Fibroblast of skin of back (primary cell): ENCODE results near the gene CACNA1G.
A peak's percentile ranks its signal among the peaks of the same experiment; 100 is the strongest.

Source experiments
- DNase-seq: peaks from one replicate; pipeline ENCODE4 v3.0.0-alpha.2; 2013

The CACNA1G gene

DNA sequence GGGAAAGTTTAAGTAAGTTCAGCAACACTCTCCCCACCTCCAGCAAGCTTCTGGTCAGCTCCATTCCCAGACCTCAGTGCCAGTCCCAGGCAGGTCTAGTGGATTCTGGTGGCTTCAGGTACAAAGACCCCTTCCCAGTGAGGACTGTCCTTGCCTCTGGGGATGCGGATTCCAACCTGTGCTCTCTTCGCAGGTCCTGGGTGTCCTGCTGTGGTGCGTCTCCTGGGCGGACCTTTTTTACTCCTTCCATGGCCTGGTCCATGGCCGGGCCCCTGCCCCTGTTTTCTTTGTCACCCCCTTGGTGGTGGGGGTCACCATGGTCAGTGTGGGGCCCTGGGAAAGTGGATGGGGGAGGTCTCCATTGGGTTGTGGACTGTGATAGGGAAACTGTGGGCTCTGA is 96.0 kb downstream of the CACNA1G start:
- DNase-seq, result no peak

DNA sequence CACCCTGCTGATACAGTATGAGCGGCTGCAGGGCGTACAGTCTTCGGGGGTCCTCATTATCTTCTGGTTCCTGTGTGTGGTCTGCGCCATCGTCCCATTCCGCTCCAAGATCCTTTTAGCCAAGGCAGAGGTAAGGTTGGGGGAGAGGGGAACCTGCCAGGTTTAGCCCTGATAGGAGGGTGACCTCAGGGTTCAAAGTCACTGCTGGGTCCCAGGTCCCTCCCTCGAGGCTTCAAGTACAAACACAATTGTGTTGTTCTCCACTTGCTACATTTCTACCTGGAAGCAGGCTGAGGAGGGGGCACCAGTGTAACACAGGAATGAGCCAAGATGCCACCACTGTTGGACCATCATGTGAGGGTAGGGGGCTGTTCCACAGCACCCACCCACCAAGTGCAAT is 96.5 kb downstream of the CACNA1G start:
- DNase-seq, result no peak

DNA sequence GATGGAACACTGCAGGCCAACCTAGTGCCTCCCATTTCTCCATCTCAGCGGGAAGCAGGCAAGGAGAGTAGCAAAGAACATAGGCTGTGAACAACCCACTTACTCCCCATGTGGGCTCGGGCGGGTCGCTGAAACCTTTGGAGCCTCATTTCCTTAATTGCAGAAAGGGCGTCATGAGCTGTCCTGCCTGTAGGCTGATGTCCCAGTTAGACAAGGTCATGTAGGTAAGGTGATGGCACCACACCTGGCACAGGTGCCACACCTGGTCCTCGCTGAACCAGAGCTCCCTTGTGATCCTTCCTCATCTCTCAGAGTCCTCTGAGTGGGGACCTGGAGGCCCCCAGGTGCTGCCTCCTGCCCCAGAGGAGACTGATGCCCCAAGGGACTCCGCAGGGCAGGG is 97.1 kb downstream of the CACNA1G start:
- DNase-seq, result no peak

DNA sequence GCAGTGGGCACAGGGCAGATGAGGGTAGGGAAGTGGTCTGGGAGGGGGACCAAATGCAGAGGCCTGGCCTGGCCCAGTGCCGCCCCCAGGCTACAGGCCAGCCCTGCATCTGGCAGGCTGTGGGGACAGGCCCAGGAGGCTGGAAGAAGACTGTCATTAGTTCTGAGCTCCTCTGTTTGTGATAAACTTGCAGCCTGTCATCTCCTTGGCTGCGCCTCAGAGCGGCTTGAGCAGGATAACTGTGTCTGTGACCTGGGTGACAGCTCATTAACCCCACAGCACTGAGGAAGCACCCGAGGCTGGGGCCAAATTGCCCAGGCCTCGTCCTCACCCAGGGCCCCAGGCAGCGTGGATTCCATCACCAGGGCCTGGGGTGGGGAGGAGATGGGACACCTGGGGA is 98.1 kb downstream of the CACNA1G start:
- DNase-seq, result no peak

DNA sequence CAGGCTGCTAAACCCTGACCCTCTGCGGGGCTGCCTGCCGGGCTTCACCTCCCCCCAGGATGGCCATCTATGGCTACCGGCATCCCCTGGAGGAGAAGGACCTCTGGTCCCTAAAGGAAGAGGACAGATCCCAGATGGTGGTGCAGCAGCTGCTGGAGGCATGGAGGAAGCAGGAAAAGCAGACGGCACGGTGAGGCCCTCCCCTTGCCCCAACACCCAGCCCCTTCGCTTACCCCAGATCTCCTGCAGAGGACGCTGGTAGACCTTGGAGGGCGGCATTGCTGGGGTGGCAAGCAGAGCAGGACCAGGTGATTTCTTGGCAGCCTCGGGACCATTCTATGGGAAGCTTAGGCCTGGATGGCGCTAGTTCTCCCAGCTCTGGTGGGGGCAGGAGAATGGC is 98.7 kb downstream of the CACNA1G start:
- no peak for DNase-seq

DNA sequence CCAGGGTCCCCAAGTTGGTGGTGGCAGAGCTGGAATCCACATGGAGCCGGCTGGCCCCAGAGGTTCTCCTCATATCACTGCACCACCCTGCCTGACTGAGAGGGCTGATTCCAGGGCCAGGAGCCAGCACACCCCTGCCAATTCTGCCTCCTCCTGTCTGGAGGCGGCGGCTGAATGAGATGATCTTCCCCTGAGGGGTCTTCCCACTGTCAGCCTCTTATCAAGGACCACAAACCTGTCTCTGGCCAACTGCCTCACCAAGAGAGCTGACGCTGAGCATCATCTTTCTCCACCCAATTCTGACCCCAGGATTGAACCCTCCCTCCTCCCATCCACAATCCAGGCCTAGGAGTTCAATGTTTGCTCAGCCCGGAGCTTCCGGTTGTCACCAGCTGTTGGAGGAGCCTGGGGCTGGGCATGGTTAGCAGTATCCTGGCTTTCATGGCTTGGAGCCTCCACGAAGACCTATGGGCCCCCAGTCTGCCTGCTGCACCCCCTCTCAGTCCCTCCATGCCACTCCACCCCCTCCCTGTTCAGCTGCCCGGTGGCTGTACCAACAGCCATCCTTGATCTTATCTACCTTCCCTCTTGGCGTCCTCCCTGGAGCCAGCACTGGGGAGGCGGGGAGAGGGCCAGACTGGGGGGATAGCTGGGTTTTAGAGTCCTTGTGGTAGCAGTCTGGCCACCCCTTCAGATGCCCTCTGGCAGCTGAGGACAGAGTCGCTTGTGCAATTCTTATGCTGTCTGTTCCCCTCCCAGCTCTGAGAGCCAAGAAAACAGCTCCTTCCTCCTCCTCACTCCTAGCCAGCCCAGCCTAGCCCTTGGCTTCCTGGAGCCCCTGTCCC is 99.7 kb downstream of the CACNA1G start:
- peak; percentile 25 for DNase-seq

DNA sequence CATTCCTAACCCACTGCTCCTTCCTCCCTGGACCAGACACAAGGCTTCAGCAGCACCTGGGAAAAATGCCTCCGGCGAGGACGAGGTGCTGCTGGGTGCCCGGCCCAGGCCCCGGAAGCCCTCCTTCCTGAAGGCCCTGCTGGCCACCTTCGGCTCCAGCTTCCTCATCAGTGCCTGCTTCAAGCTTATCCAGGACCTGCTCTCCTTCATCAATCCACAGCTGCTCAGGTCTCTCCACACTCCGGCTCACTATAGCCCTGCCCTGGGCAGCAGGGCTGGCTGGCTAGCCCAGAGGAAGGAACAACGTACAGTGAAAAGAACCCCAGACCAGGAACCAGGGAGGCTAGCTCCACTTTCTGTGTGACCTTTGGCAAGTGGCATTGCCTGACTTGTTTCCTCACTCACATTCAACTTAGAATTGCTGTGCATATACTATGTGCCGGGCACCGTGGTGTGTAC is 100.4 kb downstream of the CACNA1G start:
- no peak for DNase-seq

DNA sequence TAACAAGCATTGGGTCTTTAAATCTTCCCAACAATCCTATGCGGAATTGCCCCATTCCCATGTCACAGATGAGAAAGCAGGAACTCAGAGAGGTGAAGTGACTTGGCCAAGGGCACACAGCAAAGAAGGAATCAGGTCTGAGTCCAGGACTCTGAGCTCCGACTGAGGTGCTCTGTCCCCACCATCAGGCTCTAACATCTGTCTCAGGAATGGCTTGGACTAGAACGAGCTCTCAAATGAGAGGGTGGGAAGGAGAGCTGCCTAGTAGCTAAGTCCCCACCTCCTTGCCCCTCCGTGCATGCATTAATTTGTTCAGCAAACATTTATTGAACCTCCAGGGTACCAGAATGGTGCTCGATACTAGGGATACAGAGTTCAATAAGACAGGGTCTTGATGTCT is 100.8 kb downstream of the CACNA1G start:
- no peak for DNase-seq

DNA sequence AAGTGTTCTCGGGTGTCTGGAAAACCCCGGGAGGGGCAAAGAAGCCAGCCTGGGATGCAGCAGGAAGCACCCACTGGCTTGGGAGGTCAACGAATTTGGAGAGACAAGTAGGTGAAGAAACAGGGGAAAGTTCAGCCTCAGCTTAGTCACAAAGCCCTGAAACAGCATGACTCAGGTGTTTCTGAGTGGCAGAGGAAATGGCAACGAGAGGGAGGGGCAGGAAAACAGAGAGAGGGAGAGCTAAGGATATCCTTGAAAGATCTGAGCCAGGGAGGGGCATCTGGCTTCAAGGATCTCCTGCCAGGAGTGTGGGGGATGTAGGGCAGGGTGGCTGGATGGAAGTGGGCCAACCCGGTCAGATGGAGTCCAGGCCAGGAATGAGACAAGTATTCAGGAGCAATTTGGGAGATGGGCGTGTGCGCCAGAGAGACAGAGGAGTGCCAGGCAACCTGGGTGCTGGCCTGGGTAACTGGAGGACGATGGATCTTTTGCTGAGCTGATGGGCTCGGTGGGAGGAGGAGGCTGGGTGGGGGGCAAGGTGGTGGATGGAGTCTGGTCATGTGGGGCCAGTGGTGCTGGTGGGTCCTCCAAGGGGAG is 101.4 kb downstream of the CACNA1G start:
- DNase-seq, result peak; percentile 85

DNA sequence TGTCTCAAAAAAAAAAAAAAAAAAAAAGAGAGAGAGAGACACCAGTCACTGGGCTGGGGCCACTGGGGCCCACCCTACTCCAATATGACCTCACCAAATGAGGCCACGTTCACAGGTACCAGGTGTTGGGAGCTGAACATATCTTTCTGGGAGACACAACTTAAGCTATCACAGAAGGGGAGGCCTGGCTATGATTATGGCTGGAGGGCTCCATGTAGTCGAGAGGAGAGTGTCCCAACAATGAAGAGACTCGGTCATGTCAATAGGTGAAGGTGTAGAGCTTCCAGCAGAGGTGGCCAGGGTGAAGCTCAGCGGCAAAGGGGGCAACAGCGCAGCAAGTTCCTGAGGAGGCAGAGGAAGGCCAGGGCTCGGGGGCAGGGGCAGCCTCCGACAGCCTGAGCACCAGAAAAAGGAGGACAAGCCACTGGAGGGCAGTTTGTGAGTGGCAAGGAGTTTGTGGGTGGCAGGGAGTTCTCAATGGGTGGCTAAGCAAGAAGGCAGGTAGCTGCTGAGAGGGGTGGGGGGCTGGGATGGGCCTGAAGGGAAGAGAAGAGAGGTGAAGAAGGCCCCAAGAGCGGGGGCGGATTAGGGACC is 102.2 kb downstream of the CACNA1G start:
- no peak for DNase-seq

DNA sequence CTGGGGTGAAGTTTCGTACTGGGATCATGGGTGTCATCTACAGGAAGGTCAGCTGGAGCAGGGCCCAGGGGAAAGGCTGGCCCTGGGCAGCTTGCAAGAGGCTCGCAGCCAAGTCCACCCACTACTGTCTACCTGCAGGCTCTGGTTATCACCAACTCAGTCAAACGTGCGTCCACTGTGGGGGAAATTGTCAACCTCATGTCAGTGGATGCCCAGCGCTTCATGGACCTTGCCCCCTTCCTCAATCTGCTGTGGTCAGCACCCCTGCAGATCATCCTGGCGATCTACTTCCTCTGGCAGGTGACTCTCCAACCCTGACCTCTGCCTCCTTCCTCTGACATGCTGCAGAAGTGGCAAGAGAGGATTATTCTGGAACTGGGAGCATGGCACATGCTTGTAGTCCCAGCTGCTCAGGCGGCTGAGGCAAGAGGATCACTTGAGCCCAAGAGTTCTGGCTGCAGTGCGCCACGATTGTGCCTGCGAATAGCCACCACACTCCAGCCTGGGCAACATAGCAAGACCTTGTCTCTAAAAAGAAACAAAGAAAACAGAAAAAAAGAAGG is 103.4 kb downstream of the CACNA1G start:
- no peak for DNase-seq

DNA sequence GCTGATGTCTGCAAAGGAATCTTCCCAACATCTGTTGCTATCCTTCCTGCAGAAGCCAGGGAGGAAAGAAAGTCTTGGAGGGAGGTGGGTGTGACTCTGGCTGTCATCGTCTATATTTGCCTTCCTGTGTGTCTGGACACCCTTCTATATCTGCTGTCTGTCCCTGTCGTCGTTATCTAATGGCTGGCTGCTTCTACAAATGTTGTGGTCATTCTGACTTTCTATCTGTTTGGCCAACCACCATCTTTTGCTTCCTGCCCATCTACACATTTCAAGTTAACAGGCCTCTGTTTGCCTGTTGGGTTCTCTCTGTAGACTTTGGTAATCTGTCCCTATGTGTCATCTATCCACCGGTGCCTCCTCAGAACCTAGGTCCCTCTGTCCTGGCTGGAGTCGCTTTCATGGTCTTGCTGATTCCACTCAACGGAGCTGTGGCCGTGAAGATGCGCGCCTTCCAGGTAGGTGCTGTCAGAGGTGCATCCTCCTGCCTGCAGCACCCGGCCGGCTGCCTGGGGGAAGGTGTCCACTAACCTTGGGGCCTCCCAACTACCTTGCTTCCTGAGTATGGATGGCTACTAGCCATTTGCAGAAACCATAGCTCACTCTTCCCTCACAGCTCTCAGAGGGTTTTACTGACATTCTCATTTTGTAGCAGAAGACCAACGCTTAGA is 104.4 kb downstream of the CACNA1G start:
- no peak for DNase-seq

DNA sequence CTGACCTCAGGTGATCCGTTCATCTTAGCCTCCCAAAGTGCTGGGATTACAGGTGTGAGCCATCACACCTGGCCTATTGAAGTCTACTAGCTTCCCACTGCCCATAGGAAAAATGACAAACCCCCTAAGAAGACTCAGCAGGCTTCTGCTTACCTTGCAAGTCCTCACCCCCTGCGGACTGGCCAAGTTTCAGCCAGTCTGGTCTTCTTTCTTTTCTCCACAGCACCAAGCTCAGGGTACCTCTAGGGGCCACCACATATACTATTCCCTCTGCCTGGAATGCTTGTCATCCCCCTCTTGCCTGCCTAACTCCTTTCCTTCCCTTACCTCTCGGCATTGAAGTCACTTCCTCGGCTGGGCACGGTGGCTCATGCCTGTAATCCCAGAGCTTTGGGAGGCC is 105.3 kb downstream of the CACNA1G start:
- DNase-seq, result no peak

DNA sequence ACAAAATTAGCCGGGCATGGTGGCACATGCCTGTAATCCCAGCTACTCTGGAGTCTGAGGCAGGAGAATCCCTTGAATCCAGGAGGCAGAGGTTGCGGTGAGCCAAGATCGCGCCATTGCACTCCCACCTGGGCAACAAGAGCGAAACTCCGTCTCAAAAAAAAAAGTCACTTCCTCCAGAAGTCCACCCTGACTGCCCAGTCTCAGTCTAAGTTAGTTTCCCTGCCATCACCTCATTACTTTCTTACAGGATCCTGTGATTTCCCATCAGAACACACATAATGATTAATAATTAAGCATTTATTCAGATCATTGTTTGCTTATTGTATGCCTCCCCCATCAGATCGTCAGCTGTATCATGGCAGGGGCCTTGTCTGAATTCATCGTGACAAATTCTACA is 105.8 kb downstream of the CACNA1G start:
- DNase-seq, result no peak

DNA sequence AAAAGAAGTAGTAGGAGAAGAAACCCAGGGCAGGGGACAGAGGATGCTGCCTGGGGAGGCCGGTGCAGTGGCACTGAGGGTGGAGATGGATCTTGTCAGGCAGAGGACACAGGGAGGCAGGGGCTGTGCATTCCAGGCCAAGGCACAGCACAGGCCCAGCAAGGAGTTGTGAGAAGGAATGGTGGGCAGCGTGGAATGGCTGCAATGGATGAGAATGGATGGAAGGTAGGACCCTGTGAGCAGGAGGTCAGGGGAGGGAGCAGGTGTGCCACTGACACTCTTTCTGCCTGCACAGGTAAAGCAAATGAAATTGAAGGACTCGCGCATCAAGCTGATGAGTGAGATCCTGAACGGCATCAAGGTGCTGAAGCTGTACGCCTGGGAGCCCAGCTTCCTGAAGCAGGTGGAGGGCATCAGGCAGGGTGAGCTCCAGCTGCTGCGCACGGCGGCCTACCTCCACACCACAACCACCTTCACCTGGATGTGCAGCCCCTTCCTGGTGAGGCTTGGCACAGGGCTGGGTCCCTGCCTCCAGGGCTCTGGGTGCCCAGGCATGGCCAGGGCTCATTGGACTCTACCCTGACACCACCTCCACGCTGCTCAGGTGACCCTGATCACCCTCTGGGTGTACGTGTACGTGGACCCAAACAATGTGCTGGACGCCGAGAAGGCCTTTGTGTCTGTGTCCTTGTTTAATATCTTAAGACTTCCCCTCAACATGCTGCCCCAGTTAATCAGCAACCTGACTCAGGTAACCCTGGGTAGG is 106.9 kb downstream of the CACNA1G start:
- DNase-seq, result no peak

DNA sequence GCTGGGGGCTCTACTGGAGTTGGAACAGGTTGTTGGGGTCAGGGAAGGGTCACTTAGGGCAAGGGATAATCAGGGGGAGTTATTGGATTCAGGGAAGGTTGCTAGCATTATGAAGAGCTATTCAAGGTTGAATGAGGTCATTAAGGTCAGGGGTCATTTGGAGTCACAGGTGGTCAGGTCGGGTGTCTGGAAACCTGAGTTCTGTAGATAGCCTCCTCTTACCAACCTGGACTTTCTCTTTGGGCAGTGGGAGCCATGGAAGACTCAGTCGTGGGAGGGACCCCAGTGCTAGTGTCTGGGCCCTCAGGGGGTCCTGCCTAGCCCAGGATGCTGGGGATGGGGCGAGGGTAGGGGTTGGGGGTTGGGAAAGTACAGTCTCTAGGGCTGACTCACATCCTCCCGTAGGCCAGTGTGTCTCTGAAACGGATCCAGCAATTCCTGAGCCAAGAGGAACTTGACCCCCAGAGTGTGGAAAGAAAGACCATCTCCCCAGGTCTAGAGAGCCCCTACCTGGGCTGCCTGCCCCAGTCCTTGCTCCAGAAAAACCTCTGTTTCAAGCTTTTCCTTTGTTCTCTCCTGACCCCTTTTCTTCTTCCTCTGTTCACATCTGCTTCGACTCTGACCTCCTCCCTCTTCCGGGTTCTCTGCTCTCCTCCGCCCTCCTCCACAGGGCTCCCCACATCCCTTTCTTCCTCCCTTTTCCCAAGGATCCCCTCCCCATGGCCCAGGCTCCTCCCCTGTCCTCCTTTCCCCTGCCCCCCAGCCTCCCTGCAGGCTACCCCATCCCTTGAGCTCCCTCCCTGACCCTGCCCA is 107.7 kb downstream of the CACNA1G start:
- peak; percentile 67 for DNase-seq

DNA sequence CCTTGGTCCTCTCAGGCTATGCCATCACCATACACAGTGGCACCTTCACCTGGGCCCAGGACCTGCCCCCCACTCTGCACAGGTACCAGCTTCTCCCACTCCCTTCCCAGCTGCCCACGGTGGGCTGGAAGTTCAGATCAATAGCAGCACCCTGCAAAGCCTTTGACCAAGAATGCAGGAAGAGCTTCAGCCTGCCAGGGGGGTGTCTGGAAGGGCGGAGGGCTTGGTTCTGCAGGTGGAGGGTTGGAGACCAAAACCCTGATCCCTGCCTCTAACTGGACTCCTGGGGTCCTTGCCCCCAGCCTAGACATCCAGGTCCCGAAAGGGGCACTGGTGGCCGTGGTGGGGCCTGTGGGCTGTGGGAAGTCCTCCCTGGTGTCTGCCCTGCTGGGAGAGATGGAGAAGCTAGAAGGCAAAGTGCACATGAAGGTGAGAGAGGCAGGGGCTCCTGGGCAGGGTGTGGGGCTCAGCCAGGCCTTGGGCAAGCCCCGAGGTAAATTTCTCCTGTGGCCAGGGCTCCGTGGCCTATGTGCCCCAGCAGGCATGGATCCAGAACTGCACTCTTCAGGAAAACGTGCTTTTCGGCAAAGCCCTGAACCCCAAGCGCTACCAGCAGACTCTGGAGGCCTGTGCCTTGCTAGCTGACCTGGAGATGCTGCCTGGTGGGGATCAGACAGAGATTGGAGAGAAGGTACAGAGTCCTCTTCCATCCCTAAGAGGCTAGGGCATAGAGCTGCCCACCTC is 108.5 kb downstream of the CACNA1G start:
- no peak for DNase-seq

DNA sequence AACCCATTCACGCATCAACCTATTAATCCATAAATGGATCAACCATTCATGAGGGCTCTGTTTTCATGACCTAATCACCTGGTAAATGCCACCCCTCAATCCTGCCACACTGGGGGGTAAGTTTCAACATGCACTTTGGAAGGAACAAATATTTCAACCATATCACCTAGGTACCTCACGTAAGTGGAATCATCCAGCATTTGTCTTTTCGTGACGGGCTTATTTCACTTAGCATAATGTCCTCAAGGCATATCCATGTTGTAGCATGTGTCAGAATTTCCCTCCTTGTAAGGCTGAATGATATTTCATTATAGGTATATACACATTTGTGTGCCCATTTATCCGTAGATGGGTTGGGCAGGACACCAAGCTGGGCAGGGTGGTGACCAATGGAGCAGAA is 111.6 kb downstream of the CACNA1G start:
- no peak for DNase-seq

DNA sequence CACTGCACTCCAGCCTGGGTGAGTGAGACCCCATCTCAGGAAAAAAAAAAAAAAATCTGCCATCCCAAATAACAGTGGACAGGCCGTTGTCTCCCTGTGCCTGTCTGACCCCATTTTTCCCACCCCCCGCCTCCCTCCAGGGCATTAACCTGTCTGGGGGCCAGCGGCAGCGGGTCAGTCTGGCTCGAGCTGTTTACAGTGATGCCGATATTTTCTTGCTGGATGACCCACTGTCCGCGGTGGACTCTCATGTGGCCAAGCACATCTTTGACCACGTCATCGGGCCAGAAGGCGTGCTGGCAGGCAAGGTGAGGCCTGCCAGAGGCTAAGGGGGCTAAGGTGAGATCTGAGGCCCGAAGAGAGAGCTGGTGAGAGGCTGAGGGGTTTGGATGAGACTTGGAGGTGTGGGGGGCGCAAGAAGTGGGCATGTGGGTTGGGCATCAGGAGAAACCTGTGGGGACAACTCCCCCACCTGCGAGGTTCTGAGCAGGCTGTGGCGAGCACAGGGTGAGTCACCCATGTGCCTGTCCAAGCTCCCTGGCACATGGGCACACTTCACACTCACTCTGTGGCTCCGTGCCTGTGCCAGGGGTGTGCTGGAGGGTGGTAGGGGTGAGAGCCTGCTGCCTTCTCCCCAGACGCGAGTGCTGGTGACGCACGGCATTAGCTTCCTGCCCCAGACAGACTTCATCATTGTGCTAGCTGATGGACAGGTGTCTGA is 112.5 kb downstream of the CACNA1G start:
- DNase-seq, result no peak

DNA sequence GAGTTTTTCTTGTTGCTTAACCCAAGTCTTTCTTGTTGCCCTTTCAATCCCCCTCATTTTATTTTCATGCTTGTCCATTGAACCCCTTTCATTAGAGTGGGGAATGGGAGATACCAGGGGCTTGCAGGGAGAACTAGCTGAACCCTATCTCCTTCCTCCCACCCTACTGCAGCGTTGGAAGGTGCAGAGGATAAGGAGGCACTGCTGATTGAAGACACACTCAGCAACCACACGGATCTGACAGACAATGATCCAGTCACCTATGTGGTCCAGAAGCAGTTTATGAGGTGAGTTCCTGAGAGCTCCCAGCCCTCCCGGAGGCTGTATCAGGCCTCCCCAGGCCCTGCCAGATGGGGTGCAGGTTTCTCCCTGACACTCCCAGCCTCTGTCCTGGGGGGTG is 114.7 kb downstream of the CACNA1G start:
- no peak for DNase-seq
